Duodenal mucosa (tissue), 2 donors: ENCODE data around the gene EPS8L1.
A peak's percentile ranks its signal among the peaks of the same experiment; 100 is the strongest.

ENCODE experiments used
- H3K27ac ChIP-seq: one replicate; pipeline ENCODE4 v1.7.0; 2013; ENCODE audit warnings: low read depth, low read length
- H3K27me3 ChIP-seq, 2 donors: one replicate each; pipeline ENCODE4 v1.7.0; 2013; ENCODE audit warnings: low read length in 2 of 2, control low read depth in 1 of 2; ENCODE audit not compliant: insufficient read depth in 2 of 2, control insufficient read depth in 1 of 2
- H3K36me3 ChIP-seq, 2 donors: one replicate each; pipeline ENCODE4 v1.7.0; 2013; ENCODE audit warnings: low read length in 2 of 2, control low read depth in 1 of 2; ENCODE audit not compliant: insufficient read depth in 2 of 2, control insufficient read depth in 1 of 2
- H3K4me1 ChIP-seq, 2 donors: one replicate each; pipeline ENCODE4 v1.7.0; 2013; ENCODE audit warnings: low read length in 2 of 2, control low read depth in 1 of 2; ENCODE audit not compliant: insufficient read depth in 2 of 2, control insufficient read depth in 1 of 2
- H3K4me3 ChIP-seq, 2 donors: one replicate each; pipeline ENCODE4 v1.7.0; 2013; ENCODE audit warnings: low read length in 2 of 2, low read depth in 1 of 2
- H3K9ac ChIP-seq, 2 donors: one replicate each; pipeline ENCODE4 v1.7.0; 2013; ENCODE audit warnings: low read length in 2 of 2, low read depth in 1 of 2
- H3K9me3 ChIP-seq, 2 donors: one replicate each; pipeline ENCODE4 v1.7.0; 2013; ENCODE audit warnings: low read length in 2 of 2, control low read depth in 1 of 2; ENCODE audit not compliant: control insufficient read depth in 1 of 2

Gene EPS8L1

DNA sequence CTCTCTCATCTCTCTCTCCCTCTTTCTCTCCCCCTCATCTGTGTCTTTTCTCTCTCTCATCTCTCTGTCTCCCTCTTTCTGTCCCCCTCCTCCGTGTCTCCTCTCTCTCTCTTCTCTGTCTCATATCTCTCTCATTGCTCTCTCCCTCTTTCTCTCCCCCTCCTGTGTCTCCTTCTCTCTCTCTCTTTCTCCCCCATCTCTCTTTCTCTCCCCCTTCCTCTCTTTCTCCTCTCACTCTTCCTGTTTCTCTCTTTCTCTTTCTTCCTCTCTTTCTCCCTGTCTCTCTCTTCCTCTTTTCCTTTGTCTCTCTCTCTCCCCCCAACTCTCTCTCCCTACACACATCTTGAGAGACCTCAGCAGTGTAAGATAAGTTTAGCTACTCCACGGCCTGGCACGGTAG lies 7.8 kb upstream of the EPS8L1 start:
- H3K9ac ChIP-seq: no peak overlapping the region
- H3K27ac ChIP-seq: no peak overlapping the region
- H3K4me1 ChIP-seq: peaks cover 13 to 23% of the 10 kb centered on the region in 2 donors
- H3K36me3 ChIP-seq: no peaks in the 10 kb centered on the region
- no peak overlapping the region for H3K4me3 ChIP-seq
- H3K9me3 ChIP-seq: no peaks in the 10 kb centered on the region
- peaks cover 0 to 4% of the 10 kb centered on the region in 2 donors for H3K27me3 ChIP-seq

DNA sequence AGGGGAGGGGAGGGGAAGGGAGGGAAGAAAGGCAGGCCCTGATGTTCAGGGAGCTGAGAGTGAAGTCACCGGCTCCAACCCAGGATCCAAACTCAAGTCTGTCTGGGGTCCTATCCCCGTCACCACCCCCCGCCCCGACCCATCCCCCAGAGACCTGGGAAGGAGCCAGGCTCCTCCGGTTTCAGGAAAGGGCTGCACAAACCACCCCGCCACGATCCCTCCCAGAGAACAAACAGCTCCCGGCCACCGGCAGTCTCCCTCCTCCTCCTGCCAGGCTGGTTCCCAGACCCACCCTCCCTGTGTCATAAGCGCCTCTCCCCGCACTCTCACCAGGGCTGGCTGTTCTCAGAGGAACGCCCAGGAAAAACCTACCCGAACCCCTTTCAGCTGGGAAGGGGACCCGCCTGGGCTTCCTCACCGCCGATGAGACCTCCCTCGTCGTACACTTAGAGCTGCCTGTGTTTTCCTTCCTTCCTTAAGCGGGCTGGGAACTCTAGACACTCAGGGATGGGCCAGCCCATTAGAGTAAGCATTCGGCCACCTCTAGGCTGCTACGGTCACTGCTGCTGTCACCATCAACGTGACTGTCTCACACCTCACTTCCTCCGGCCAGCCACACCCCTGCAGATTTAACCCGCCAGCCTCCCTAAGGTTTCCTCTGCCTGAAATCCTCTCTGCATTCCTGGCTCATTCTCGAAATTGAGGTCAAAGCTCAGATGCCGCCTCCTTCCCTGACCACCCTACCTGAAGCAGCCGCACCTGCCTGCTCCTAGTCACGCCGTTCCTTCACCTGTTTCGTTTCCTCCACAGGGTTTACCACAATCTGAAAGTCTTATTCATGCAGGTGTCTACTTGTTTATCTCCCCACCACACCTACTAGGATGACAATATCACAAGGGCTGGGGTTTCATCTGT lies 6.5 kb upstream of the EPS8L1 start:
- H3K36me3 ChIP-seq: no peaks in the 10 kb centered on the region
- peak overlapping the region; percentile 44 to 45 for H3K4me3 ChIP-seq
- peak overlapping the region; percentile 58 for H3K27ac ChIP-seq
- peaks cover 13 to 23% of the 10 kb centered on the region in 2 donors for H3K4me1 ChIP-seq
- peak overlapping the region; percentile 59 to 67 for H3K9ac ChIP-seq
- H3K27me3 ChIP-seq: peaks cover 0 to 4% of the 10 kb centered on the region in 2 donors
- no peaks in the 10 kb centered on the region for H3K9me3 ChIP-seq

- peaks cover 0 to 4% of the 10 kb centered on the region in 2 donors for H3K27me3 ChIP-seq
- peak overlapping the region; percentile 44 to 45 for H3K4me3 ChIP-seq
- H3K36me3 ChIP-seq: no peaks in the 10 kb centered on the region
- no peaks in the 10 kb centered on the region for H3K9me3 ChIP-seq
- peak overlapping the region in 1 of 2 donors; percentile 67 for H3K9ac ChIP-seq
- peaks cover 13 to 23% of the 10 kb centered on the region in 2 donors for H3K4me1 ChIP-seq
- peak overlapping the region; percentile 58 for H3K27ac ChIP-seq
Measured at GRCh38 chr19:55069865-55070197, 5.8 kb upstream of the EPS8L1 start.

DNA sequence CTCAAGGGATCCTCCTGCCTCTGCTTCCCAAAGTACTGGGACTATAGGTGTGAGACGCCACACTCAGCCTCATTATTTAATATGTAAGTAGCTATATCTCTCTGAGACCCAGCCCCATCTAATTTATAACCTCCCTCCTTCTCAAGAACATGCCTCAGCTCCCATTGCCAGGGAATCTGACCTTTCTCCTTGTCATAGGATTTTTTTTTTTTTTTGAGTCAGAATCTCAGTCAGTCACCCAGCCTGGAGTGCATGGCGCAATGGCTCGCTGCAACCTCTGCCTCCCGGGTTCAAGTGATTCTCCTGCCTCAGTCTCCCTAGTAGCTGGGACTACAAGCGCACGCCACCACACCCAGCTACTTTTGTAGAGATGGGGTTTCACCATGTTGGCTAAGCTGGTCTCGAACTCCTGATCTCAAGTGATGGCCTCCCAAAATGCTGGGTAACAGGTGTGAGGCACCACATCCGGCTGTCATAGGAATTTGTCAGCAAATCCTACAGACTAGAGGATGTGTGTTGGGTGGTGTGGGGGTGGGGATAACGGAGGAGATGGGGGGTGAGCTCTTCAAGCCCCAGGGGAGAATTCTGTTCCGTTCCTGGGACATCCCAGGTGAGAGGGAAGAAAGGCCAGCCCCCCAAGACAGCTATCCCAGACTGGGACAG lies 5.1 kb upstream of the EPS8L1 start:
- Histone ChIP-seq H3K27ac (peak overlapping the region; percentile 50), H3K27me3 (peaks cover 0 to 4% of the 10 kb centered on the region in 2 donors), H3K9me3 (no peaks in the 10 kb centered on the region), H3K9ac (no peak overlapping the region), H3K4me1 (peaks cover 19 to 27% of the 10 kb centered on the region in 2 donors), H3K36me3 (no peaks in the 10 kb centered on the region), H3K4me3 (no peak overlapping the region)

GRCh38 chr19:55071129-55071502 lies 4.6 kb upstream of the EPS8L1 start:
- Histone ChIP-seq H3K9me3 (no peaks in the 10 kb centered on the region), H3K4me3 (no peak overlapping the region), H3K9ac (no peak overlapping the region), H3K36me3 (no peaks in the 10 kb centered on the region), H3K27me3 (peaks cover 0 to 4% of the 10 kb centered on the region in 2 donors), H3K4me1 (peaks cover 20 to 27% of the 10 kb centered on the region in 2 donors), H3K27ac (peak overlapping the region; percentile 50)

- Histone ChIP-seq H3K9ac (peak overlapping the region in 1 of 2 donors; percentile 32), H3K4me3 (no peak overlapping the region), H3K36me3 (no peaks in the 10 kb centered on the region), H3K27me3 (peaks cover 0 to 4% of the 10 kb centered on the region in 2 donors), H3K9me3 (no peaks in the 10 kb centered on the region), H3K27ac (no peak overlapping the region), H3K4me1 (peaks cover 20 to 27% of the 10 kb centered on the region in 2 donors)
Measured at GRCh38 chr19:55071913-55072312, 3.8 kb upstream of the EPS8L1 start.

GRCh38 chr19:55076321-55076720 lies 652 bp downstream of the EPS8L1 start:
- H3K4me3 ChIP-seq: no peak overlapping the region
- H3K27ac ChIP-seq: no peak overlapping the region
- H3K36me3 ChIP-seq: no peaks in the 10 kb centered on the region
- H3K9me3 ChIP-seq: no peaks in the 10 kb centered on the region
- H3K4me1 ChIP-seq: peaks cover 23 to 30% of the 10 kb centered on the region in 2 donors
- H3K9ac ChIP-seq: no peak overlapping the region
- peaks cover 0 to 6% of the 10 kb centered on the region in 2 donors for H3K27me3 ChIP-seq

DNA sequence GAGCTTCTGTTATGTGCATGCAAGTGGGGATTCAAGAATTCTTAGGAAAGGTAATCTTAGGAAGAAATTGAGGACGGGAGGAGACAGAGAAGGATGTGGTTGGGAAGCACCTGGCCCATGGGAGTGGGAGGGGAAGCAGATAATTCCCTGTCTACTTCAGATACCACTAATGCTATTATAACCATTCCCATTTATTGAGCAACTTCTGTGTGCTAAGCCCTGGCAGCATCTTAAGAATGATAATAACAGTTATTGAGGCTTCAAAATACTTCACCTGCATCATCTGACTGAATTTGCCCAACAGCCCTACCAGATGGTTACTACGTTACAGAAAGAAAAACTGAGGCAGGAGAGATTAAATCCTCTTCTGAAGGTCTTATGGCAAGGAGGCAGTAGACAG lies 1.4 kb downstream of the EPS8L1 start:
- Histone ChIP-seq H3K27me3 (peaks cover 0 to 10% of the 10 kb centered on the region in 2 donors), H3K27ac (no peak overlapping the region), H3K36me3 (no peaks in the 10 kb centered on the region), H3K4me1 (peaks cover 21 to 22% of the 10 kb centered on the region in 2 donors), H3K9me3 (no peaks in the 10 kb centered on the region), H3K4me3 (no peak overlapping the region), H3K9ac (no peak overlapping the region)

- Histone ChIP-seq H3K27me3 (peaks cover 0 to 19% of the 10 kb centered on the region in 2 donors), H3K36me3 (no peaks in the 10 kb centered on the region), H3K4me1 (peaks cover 22 to 24% of the 10 kb centered on the region in 2 donors), H3K9ac (no peak overlapping the region), H3K27ac (no peak overlapping the region), H3K9me3 (no peaks in the 10 kb centered on the region), H3K4me3 (no peak overlapping the region)
Measured at GRCh38 chr19:55078996-55079395, 3.3 kb downstream of the EPS8L1 start.

GRCh38 chr19:55079400-55080038 lies 3.9 kb downstream of the EPS8L1 start:
- no peaks in the 10 kb centered on the region for H3K36me3 ChIP-seq
- peak overlapping the region in 1 of 2 donors; percentile 69 for H3K4me3 ChIP-seq
- no peaks in the 10 kb centered on the region for H3K9me3 ChIP-seq
- H3K4me1 ChIP-seq: peaks cover 22 to 24% of the 10 kb centered on the region in 2 donors
- peak overlapping the region in 1 of 2 donors; percentile 9 for H3K9ac ChIP-seq
- peaks cover 0 to 19% of the 10 kb centered on the region in 2 donors for H3K27me3 ChIP-seq
- no peak overlapping the region for H3K27ac ChIP-seq
